ENCODE results near the gene FAM120A.
"Not testable (repeated sequence)": the region's sequence is repeated elsewhere in the genome, so short reads cannot be mapped to it uniquely, and the experiment has no call there.

Gene FAM120A

DNA sequence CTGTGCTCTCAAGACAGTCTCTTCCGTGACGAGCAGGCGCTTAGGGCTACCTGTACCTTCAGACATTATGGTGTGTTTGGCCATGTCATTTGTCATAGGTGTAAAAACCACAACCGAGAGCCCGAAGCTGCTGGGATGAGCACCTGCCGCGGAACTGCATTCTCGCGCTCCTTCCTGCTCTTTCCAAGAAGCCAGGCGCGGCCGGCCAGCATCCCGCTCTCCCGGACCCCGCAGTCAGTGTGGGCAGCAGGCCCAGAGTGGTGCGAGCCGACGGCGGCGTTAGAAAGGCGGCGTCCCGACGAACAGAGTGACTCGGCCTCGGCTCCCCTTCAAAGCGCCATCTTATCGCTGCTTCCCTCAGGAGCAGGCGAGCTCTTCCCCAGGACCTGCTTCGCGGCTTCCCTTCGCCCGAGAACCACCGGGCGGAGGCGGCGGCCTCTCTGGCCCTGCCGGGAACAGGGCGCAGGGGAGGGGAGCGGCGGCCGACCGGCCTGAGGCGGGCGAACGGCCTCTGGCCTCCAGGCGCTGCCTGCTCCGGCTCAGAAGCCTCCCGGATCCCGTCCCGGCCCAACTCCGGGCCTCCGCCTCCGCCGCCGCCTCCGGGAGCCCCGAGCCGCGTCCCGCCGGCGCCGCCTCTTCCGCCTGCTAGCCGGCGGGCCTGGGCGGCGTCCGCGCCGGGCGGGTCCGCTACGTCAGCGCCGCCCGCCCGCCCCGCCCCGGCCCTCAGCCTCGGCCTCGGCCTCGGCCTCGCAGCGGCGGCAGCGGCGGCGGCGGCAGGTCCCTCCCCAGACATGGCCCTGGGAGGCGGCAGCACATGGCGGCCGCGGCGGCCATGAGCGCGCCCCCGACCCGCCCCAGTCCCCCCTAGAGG lies at the start of gene FAM120A:
FAM120A (plus strand) TSS at position 741 of the 871 bp plus-strand sequence. CDS start 231 bp downstream, outside the sequence.
- DNase-seq: peak; percentile 59

GRCh38 chr9:93406371-93406770 lies 45.1 kb upstream of the FAM120A start:
- no peak for DNase-seq

DNA sequence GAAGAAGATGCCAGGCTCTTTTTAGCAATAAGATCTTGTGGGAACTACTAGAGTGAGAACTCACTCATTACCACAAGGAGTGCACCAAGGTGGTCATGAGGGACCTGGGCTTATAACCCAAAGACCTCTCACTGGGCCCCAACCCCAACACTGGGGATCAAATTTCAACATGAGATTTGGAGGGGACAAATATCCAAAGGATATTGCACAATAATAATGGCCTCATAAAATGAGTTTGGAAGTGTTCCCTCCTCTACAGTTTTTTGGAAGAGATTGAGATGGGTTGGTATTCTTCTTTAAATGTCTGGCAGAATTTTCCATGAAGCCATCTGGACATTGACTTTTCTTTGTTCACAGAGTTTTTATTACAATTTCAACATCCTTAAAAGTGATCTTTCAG lies 38.0 kb upstream of the FAM120A start:
- DNase-seq: no peak

GRCh38 chr9:93415176-93415690 lies 36.3 kb upstream of the FAM120A start:
- no peak for DNase-seq

- no peak for DNase-seq
Measured at GRCh38 chr9:93416530-93417235, 34.8 kb upstream of the FAM120A start.

DNA sequence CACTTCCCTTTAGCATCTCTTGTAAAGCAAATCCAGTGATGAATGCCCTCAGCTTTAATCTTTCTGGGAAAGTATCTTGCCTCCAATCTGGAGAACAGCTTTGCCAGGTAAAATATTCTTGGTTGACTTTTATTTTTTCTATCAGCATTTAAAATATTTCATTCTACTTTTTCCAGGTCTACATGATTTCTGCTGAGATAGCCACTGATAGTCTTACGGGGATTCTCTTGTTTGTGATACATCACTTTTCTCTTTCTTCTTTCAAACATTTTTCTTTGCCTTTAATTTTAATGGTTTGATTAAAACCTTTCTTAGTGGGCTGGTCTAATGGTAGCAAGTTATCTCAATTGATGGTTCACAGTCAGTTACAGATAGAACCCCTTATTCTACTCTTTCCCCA lies 33.9 kb upstream of the FAM120A start:
- no peak for DNase-seq

- DNase-seq: no peak
Measured at GRCh38 chr9:93419023-93419422, 32.5 kb upstream of the FAM120A start.

GRCh38 chr9:93422977-93423616 lies 28.4 kb upstream of the FAM120A start:
- no peak for DNase-seq

GRCh38 chr9:93427655-93428379 lies 23.7 kb upstream of the FAM120A start:
- DNase-seq: no peak

GRCh38 chr9:93431539-93432105 lies 19.9 kb upstream of the FAM120A start:
- DNase-seq: no peak

GRCh38 chr9:93432964-93433363 lies 18.5 kb upstream of the FAM120A start:
- DNase-seq: no peak

DNA sequence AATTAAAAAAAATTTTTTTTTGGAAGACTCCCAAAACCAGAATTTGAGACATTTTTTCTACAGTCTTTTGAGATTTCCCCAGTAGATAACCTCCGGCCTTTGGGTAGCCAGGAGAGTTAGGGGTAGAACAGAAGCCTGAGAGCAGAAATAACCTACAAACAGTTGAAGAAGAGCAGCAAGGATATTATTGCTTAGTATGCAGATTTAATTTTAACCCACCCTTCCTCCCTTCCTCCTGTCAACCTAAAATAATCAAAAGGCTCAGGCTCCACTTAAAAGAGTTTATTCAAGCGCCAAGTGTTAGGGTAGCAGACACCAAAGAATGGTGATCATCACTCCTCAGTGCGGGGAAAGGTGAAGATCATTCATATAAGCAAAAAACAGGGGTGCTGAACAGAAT lies 17.4 kb upstream of the FAM120A start:
- no peak for DNase-seq

DNA sequence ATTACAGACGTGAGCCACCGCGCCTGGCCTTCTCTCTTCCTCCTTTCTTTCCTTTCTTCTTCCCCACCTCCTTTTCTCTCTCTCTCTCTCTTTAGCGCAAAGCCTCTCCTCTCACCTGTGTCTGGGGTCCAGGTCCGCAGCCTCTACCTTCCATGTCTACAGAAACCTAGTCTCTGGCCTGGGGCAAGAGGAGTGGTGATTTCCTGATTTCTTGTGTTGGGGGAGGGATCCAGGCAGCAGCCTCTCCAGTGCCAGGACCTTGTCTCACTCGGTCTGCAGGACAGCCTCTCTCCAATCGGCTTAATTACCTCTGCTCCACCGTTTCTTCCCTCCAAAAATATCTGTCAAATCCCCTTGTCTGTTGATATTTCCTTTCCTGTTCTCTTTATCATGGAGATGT lies 16.1 kb upstream of the FAM120A start:
- DNase-seq: no peak

DNA sequence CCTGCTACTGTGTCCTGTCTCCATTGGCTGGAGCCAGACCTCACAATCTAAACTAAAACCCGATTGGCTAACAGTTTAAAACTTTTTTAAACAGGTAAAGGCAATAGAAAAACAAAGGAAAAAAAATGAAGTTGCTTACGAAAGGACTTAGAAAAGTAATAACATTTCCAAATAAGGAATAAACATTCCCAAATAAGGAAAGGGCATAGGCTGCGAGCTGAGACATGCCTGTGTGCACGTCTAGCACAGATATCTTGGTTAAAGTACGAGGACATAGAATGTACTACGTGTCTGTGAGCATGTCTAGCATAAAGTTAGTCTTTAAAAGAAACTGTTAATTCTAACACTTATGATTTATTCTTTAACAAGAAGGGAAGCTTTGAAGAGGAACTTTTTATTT lies 15.3 kb upstream of the FAM120A start:
- no peak for DNase-seq

- DNase-seq: no peak
Measured at GRCh38 chr9:93436655-93437407, 14.7 kb upstream of the FAM120A start.

GRCh38 chr9:93437996-93438395 lies 13.5 kb upstream of the FAM120A start:
- no peak for DNase-seq

DNA sequence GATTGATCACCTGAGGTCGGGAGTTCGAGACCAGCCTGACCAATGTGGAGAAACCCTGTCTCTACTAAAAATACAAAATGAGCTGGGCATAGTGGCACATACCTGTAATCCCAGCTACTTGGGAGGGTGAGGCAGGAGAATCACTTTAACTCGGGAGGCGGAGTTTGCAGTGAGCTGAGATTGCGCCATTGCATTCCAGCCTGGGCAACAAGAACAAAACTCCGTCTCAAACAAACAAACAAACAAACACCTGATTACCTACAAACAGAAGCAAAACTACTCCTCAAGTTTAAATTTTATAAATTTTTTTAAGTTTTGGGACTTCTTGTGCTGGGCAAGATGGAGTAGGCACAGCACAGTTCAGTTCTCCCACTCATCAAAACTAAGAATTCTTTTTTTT lies 12.2 kb upstream of the FAM120A start:
- not testable (repeated sequence) for DNase-seq

GRCh38 chr9:93440896-93441580 lies 10.4 kb upstream of the FAM120A start:
- DNase-seq: no peak

DNA sequence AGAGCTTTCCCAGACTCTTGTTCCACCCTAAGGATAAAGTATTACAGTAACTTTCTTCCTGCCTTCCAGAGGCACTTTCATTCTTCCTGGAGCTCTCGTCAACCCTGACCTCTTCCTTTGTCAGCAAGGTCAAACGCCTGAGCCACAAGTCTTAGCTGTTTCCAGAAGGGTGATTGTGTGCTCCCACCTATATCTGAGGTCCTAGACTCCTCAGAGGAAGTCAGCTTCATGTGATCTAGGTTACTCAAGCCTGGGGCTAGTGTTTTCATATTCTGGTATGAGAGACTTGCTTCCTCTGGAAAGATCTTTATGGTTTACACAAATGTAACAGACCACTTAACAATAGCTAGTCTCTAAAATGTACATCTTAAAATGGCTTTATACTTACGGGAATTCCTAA lies 5.4 kb upstream of the FAM120A start:
- no peak for DNase-seq

GRCh38 chr9:93447655-93448054 lies 3.8 kb upstream of the FAM120A start:
- DNase-seq: no peak
